NCI-H524 treated with DMSO at 0.1 percent for 48 hours (cell line): ENCODE measurements around the gene CPNE4.
A peak's percentile ranks its signal among the peaks of the same experiment; 100 is the strongest.

Experiments
- DNase-seq: peaks from one replicate; lab custom pipeline; 2025; lab: John Stamatoyannopoulos, UW

The CPNE4 gene

DNA sequence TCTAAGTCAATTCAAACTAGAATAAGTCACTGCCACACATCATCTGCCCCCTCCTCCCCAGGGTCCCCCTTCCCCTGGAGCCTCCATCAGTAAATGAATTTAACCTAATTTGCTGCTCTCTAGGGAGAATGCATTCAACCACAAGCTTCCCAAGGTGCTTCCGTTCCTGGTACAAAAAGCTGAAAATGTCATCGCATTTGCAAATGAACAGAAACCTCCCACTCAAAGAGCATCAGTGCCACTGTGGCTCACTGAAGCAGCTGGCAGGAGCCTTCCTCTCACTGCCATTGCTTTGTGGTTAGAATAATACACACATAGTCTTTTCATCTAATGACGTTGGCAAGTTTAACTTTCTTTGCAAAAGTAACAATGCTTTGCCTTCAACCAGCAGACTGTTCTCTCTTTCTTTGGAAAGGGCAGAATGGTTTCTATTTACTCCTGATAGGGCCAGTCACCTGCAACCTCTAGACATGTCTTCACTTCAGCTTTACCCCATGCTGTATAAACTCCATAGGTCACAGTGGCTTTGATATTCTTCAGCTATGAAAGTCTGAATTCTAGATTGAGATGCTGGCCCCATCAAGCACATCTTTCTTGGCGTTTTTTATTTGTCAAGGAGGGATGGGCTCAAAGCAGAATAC lies 238.1 kb downstream of the CPNE4 start:
- no peak for DNase-seq

GRCh38 chr3:131796111-131796510 lies 238.7 kb downstream of the CPNE4 start:
- DNase-seq = no peak

- DNase-seq = no peak
These were observed 239.3 kb downstream of the CPNE4 start for GRCh38 chr3:131795390-131796090.

DNA sequence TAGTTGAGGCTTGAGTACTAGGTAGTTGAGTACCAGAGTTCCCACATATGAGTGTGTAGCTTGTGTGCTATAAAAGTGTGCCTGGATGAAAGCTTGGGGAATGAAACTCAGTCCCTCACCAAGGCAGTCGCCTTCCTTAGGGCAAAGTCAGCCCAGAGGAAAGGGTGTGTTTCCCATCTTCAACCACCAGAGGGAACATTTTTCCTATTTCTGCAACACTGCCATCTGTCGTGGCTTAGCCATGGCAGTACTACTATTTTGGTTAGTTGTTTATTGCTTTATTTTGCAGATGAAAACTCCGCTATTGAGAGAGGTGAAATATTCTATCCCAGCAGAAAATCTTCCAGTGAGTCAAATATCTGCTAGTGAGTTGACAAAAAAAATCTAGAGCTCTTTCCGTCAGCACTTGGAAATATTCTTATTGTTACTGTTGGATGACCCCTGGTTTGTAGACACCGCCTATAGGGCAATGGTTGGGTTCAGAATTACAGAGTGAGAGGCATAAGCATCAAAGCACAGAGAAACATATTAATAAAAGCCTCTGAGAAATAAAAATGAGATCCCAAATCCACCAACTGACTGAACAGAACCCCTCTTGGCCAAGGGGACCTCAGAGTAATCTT lies 239.9 kb downstream of the CPNE4 start:
- DNase-seq = no peak

DNA sequence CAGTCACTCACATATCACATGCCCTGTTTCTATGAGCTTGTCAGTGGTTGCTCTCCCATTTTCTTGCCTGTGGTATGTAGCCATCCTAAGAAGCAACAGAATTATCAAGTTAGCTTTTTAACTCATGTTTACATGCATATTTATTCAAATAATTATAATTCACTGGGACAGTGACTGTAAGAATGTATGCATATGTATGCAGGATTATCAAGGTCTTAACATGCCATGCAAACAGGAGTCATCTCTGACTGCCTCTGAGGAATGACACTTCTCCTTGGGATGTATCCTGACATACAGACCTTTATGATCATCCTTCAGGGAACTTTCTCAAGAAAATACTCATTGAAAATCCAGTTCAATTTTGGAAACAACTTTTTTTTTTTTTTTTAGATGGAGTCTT lies 240.9 kb downstream of the CPNE4 start:
- no peak for DNase-seq

GRCh38 chr3:131789188-131789587 lies 245.6 kb downstream of the CPNE4 start:
- no peak for DNase-seq

DNA sequence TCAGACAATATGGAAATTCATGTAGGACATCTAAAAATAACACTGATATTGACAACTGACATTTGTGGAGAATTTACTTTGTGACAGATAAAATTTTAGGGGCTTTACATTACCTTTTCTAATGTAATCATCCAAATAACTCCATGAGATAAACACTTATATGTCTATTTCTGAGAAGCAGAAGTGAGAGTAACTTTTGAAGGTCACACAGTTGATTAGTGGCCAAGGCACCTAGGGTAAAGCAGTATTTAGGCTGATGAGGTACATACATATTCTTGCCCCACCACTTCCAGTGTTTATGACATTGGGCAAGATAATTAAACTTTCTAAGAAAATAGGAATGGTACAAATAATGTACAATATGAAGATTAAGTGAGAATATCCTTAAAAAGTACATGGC lies 248.4 kb downstream of the CPNE4 start:
- DNase-seq = no peak

GRCh38 chr3:131782751-131783150 lies 252.1 kb downstream of the CPNE4 start:
- DNase-seq = peak; percentile 90

DNA sequence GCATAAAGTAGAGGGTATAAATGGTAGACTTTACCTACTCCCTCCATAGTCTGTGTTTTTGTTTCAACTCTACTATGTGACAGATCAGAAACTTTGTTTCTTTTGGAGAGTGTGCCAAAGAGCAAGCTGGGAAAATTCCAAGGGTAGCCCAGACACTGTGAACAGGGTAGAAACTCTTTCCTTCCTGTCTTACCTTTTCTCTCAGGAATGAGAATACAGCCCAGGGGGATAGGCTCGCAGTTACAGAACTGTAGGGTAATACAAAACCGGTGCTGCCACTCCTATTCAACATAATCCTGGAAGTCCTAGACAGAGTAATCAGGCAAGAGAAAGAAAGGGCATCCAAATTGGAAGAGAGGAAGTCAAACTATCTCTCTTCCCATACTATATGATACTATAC lies 256.3 kb downstream of the CPNE4 start:
- no peak for DNase-seq

- no peak for DNase-seq
These were observed 259.2 kb downstream of the CPNE4 start for GRCh38 chr3:131775650-131776049.

- DNase-seq = no peak
These were observed 262.4 kb downstream of the CPNE4 start for GRCh38 chr3:131772269-131773026.

GRCh38 chr3:131762981-131763564 lies 271.7 kb downstream of the CPNE4 start:
- DNase-seq = no peak

GRCh38 chr3:131756405-131756804 lies 278.4 kb downstream of the CPNE4 start:
- no peak for DNase-seq

GRCh38 chr3:131755380-131755779 lies 279.4 kb downstream of the CPNE4 start:
- DNase-seq = no peak

- DNase-seq = no peak
These were observed 284.6 kb downstream of the CPNE4 start for GRCh38 chr3:131750256-131750655.

DNA sequence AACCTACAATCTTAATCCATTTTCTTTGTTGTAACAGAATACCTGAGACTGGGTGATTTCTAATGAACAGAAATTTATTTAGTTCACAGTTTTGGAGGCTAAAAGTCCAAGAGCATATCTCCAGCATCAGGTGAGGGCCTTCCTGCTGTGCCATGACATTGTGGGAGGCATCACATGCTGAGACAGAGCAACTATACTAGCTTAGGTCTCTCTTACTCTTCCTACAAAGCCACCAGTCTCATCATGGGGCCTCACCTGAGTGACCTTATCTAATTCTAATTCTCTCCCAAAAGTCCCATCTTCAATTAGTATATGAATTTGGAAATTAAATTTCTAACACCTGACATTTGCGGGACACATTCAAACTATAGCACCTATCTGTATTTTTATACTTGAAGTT lies 285.0 kb downstream of the CPNE4 start:
- DNase-seq = no peak

- DNase-seq = no peak
These were observed 287.3 kb downstream of the CPNE4 start for GRCh38 chr3:131747466-131747865.

DNA sequence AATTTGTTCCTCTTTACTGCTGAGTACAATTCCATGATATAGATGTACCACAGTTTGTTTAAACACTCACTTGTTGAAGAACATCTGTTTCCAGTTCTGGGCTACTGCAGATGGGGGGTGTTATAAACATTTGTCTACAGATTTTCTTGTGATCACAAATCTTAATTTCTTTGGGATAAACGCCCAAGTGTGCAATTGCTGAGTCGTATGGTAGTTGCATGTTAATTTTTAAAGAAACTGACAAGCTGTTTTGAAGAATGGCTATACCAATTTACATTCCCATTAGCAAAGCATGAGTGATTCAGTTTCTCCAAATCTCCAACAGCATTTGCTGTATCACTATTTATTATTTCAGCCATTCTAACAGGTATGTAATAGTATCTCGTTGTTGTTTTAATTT lies 290.0 kb downstream of the CPNE4 start:
- no peak for DNase-seq

GRCh38 chr3:131743126-131743525 lies 291.7 kb downstream of the CPNE4 start:
- DNase-seq = no peak

DNA sequence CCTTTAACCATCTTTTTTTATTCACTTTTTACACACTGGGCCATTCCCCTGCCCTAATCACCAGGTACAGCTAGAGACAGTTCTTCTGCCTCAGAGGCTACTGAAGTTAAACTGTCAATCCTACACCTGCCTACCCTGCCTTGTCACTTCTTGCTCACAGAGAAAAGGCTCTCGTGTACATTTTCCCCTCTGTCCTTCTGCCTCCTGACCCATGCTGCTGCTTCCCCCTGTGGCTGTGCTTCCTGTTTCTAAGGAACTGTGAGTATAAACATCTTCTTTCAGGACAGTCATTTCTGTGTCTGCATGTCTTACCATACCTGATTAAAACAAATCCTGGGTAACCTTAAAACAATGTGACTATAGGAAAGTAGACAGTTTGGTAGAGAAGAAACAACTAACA lies 295.6 kb downstream of the CPNE4 start:
- no peak for DNase-seq

DNA sequence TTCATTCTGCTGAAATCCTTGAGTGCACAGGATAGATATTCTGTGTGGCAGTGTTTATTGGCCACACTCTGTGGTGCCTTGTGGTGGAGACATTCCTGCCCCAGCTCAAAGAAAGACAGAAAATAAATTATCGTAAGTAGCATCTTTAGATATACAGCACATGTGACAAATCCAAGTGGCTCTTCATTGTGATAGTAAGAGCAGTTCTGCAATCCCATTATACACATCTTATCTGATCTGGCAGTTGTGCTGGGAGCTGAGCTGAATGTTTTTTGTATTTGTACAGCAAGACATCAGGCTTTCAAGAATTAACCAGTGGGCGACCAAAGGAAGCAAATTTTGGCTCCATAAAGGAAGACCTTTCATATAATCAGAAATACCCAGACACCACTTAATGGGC lies 296.7 kb downstream of the CPNE4 start:
- DNase-seq = no peak

DNA sequence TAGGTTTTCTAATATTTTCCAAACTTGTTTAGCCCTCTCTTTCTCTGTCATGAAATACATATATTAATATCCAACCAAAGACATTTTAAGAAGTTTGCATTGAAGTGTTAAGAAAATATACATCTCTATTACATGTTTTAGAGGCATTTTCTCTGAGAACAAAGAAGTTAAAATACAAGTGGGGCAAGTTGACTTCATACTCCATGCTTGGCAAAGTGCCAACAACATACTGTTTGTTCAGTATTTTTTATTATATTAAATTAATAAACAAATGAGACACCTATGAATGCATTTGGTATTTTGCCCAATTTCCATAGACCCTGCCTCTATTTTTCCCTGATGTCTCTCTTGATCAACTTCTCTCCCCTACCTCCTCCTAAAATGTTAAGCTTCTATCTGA lies 299.3 kb downstream of the CPNE4 start:
- DNase-seq = no peak
